Keratinocyte (primary cell): ENCODE measurements around the gene IGF1R. TPM values are rescaled to one million over a fixed set of nuclear protein-coding genes. Genes with fewer than 3 reads are reported as not detected.
A peak's percentile ranks its signal among the peaks of the same experiment; 100 is the strongest.

Experiments used
- DNase-seq: peaks from one replicate; pipeline ENCODE4 v3.0.0-alpha.2; 2011; ENCODE audit warnings: low read depth, missing footprints, low spot score
- FAIRE-seq: peaks from 2 replicates; lab custom pipeline; 2011; peaks lifted over from hg19 to GRCh38; lab: Jason Lieb, UNC
- H2AFZ ChIP-seq: 2 replicates; pipeline ENCODE4 v1.6.0; 2012; ENCODE audit warnings: low read length, control low read depth, inconsistent platforms; ENCODE audit not compliant: control insufficient read depth
- H3K27ac ChIP-seq: 2 replicates; pipeline ENCODE4 v1.5.1; 2011; ENCODE audit warnings: low read length; ENCODE audit not compliant: control insufficient read depth, insufficient read depth
- H3K27me3 ChIP-seq: 3 replicates; pipeline ENCODE4 v1.6.0; 2011; ENCODE audit warnings: low read length; ENCODE audit not compliant: control insufficient read depth, insufficient read depth; ENCODE audit errors: extremely low read depth
- H3K36me3 ChIP-seq, 2 experiments: 2 replicates in 1 of 2; 3 replicates in 1 of 2; pipeline ENCODE4 v1.5.1; 2011; ENCODE audit warnings: low read length in 2 of 2, mild to moderate bottlenecking in 1 of 2; ENCODE audit not compliant: control insufficient read depth in 2 of 2, insufficient read depth in 2 of 2; ENCODE audit errors: extremely low read depth in 1 of 2
- H3K4me1 ChIP-seq: 3 replicates; pipeline ENCODE4 v1.5.1; 2011; ENCODE audit warnings: low read length; ENCODE audit not compliant: control insufficient read depth, insufficient read depth; ENCODE audit errors: extremely low read depth
- H3K4me2 ChIP-seq: 3 replicates; pipeline ENCODE4 v1.6.0; 2011; ENCODE audit warnings: low read depth, low read length; ENCODE audit not compliant: control insufficient read depth, insufficient read depth; ENCODE audit errors: extremely low read depth
- H3K4me3 ChIP-seq, 3 experiments: fragments of 200-600 bp in 1 of 3; sonication (generic) in 1 of 3; 2 replicates in 2 of 3; 3 replicates in 1 of 3; pipeline ENCODE4 v1.5.1; 2011 to 2016; ENCODE audit warnings: low read length in 3 of 3, mild to moderate bottlenecking in 3 of 3, control low read depth in 2 of 3, inconsistent platforms in 1 of 3, low read depth in 1 of 3, mixed read lengths in 1 of 3, mixed run types in 1 of 3, moderate library complexity in 1 of 3; ENCODE audit not compliant: control insufficient read depth in 2 of 3, insufficient read depth in 2 of 3; ENCODE audit errors: extremely low read depth in 1 of 3
- H3K79me2 ChIP-seq: 2 replicates; pipeline ENCODE4 v1.6.0; 2012; ENCODE audit warnings: low read length; ENCODE audit not compliant: control insufficient read depth, insufficient read depth
- H3K9ac ChIP-seq: 3 replicates; pipeline ENCODE4 v1.6.0; 2011; ENCODE audit warnings: low read length; ENCODE audit not compliant: control insufficient read depth, insufficient read depth; ENCODE audit errors: extremely low read depth
- H3K9me1 ChIP-seq: 3 replicates; pipeline ENCODE4 v1.6.0; 2011; ENCODE audit warnings: low read length; ENCODE audit not compliant: control insufficient read depth, insufficient read depth; ENCODE audit errors: extremely low read depth
- H3K9me3 ChIP-seq: 2 replicates; pipeline ENCODE4 v1.5.1; 2012; ENCODE audit warnings: low read depth, low read length; ENCODE audit not compliant: control insufficient read depth
- H4K20me1 ChIP-seq: 3 replicates; pipeline ENCODE4 v1.6.0; 2011; ENCODE audit warnings: low read length; ENCODE audit not compliant: control insufficient read depth, insufficient read depth; ENCODE audit errors: extremely low read depth
- EZH2 ChIP-seq: IDR thresholded peaks from one replicate; pipeline ENCODE4 v1.6.1; 2012; ENCODE audit warnings: inconsistent platforms, mild to moderate bottlenecking, low read length, moderate library complexity
- dilution Hi-C: fragments of 300-500 bp; cut with MboI; formaldehyde crosslinking; loops from one replicate; pipeline ENCODE4 v1.7.0; 2020; ENCODE audit warnings: low sequenced_read_pairs; ENCODE audit not compliant: extremely low pct_ligation_motif_present
- polyA plus RNA-seq, 5 experiments: library from polyadenylated mRNA; depleted of rRNA in 3 of 5; stranded (reverse) in 3 of 5; stranded (forward) in 1 of 5; unstranded in 1 of 5; fragments of >200 nt; gene quantifications; 1 replicate in 1 of 5; 2 replicates in 3 of 5; 3 replicates in 1 of 5; pipeline versions ENCODE4 v1.2.1 to v1.2.3, GENCODE V29; 2011 to 2012; ENCODE audit warnings: missing spikeins in 2 of 5, low read depth in 1 of 5, low replicate concordance in 1 of 5
- TF ChIP-seq, protein P1 (sequence below), 3 experiments: IDR thresholded peaks in 1 of 3; conservative IDR thresholded peaks in 1 of 3; optimal IDR thresholded peaks in 1 of 3; 2 replicates in 2 of 3; 3 replicates in 1 of 3; pipeline versions ENCODE3 to v1.5.1; 2011; ENCODE audit warnings: low read length in 3 of 3, mild to moderate bottlenecking in 3 of 3, moderate library complexity in 2 of 3, control low read depth in 1 of 3, inconsistent platforms in 1 of 3; ENCODE audit not compliant: insufficient read depth in 2 of 3; ENCODE audit errors: extremely low read depth in 1 of 3

IGF1R gene
- polyA plus RNA-seq, 1 donor (not counting 4 experiments of a cell fraction or from before 2014, with no cell fraction given), result 14.5 TPM

GRCh38 chr15:98682992-98683701, 34.8 kb downstream of the IGF1R start:
- FAIRE-seq, result peak; percentile 86
- peak overlapping the region; percentile 92 for H3K27ac ChIP-seq
- TF ChIP-seq, protein P1, sequence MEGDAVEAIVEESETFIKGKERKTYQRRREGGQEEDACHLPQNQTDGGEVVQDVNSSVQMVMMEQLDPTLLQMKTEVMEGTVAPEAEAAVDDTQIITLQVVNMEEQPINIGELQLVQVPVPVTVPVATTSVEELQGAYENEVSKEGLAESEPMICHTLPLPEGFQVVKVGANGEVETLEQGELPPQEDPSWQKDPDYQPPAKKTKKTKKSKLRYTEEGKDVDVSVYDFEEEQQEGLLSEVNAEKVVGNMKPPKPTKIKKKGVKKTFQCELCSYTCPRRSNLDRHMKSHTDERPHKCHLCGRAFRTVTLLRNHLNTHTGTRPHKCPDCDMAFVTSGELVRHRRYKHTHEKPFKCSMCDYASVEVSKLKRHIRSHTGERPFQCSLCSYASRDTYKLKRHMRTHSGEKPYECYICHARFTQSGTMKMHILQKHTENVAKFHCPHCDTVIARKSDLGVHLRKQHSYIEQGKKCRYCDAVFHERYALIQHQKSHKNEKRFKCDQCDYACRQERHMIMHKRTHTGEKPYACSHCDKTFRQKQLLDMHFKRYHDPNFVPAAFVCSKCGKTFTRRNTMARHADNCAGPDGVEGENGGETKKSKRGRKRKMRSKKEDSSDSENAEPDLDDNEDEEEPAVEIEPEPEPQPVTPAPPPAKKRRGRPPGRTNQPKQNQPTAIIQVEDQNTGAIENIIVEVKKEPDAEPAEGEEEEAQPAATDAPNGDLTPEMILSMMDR (optimal IDR thresholded peaks at IDR 0.05 in 1 of 3, IDR thresholded peaks at IDR 0.05 in 1 of 3, conservative IDR thresholded peaks at IDR 0.05 in 1 of 3; ENCODE audit: extremely low read depth in 1 of 3, insufficient read depth in 2 of 3, low read length in 3 of 3), result no peak
- no peak for TF ChIP-seq EZH2
- no peaks in the 10 kb centered on the region for H3K36me3 ChIP-seq
- dilution Hi-C loops, result no loop called here
- peaks cover 3% of the 10 kb centered on the region for H4K20me1 ChIP-seq
- peak; percentile 73 for DNase-seq
- peak overlapping the region; percentile 93 for H3K4me2 ChIP-seq
- H3K9ac ChIP-seq, result peak overlapping the region; percentile 74
- H3K27me3 ChIP-seq, result no peaks in the 10 kb centered on the region
- peak overlapping the region; percentile 62 for H2AFZ ChIP-seq
- peaks cover 24% of the 10 kb centered on the region for H3K4me1 ChIP-seq
- peaks cover 91% of the 10 kb centered on the region for H3K79me2 ChIP-seq
- no peaks in the 10 kb centered on the region for H3K9me3 ChIP-seq
- peak overlapping the region in 2 of 3 experiments; percentile 33 to 41 for H3K4me3 ChIP-seq
- no peaks in the 10 kb centered on the region for H3K9me1 ChIP-seq

DNA sequence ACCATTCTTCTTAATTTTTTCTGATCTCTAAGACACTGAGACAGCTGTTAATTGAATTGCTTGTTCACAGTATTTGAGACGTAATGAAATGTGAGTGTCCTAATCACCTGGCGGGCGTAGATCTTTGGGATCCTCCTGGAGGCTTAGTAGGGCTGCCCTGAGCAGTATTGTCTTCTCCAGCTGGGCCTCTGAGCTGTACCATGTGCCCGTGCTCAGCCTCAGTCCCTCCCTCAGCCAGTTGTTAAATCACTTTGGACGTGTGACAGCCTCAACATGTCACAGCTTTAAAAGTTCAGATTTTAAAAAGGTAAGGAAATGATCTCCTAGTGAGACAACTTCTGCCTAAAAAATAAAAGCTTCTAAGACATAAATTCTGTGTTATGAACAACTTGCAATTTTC, 35.5 kb downstream of the IGF1R start:
- peak overlapping the region in 2 of 3 experiments; percentile 33 to 41 for H3K4me3 ChIP-seq
- H2AFZ ChIP-seq, result no peak overlapping the region
- dilution Hi-C loops, result no loop called here
- peaks cover 24% of the 10 kb centered on the region for H3K4me1 ChIP-seq
- FAIRE-seq (peak; percentile 23), DNase-seq (no peak)
- no peak for TF ChIP-seq EZH2
- TF ChIP-seq, protein P1 (optimal IDR thresholded peaks at IDR 0.05 in 1 of 3, IDR thresholded peaks at IDR 0.05 in 1 of 3, conservative IDR thresholded peaks at IDR 0.05 in 1 of 3; ENCODE audit: extremely low read depth in 1 of 3, insufficient read depth in 2 of 3, low read length in 3 of 3), result no peak
- H3K9me1 ChIP-seq, result no peaks in the 10 kb centered on the region
- no peaks in the 10 kb centered on the region for H3K9me3 ChIP-seq
- H3K27ac ChIP-seq, result peak overlapping the region; percentile 92
- H3K9ac ChIP-seq, result peak overlapping the region; percentile 74
- H3K27me3 ChIP-seq, result no peaks in the 10 kb centered on the region
- peaks cover 91% of the 10 kb centered on the region for H3K79me2 ChIP-seq
- H3K4me2 ChIP-seq, result peak overlapping the region; percentile 93
- peaks cover 3% of the 10 kb centered on the region for H4K20me1 ChIP-seq
- no peaks in the 10 kb centered on the region for H3K36me3 ChIP-seq
